Adipocyte (in vitro differentiated cells): Measurements from ENCODE around the gene FRK.
"Not testable (repeated sequence)": the region's sequence is repeated elsewhere in the genome, so short reads cannot be mapped to it uniquely, and the experiment has no call there.

Experiments
- DNase-seq: peaks from one replicate; pipeline ENCODE4 v3.0.0-alpha.2; 2015; ENCODE audit warnings: low read depth
- H3K27me3 ChIP-seq: replicated peaks from 2 replicates; pipeline ENCODE4 v1.7.0; 2013; ENCODE audit warnings: mild to moderate bottlenecking, low read length, moderate library complexity; ENCODE audit not compliant: control insufficient read depth, insufficient read depth
- H3K36me3 ChIP-seq: 2 replicates; pipeline ENCODE4 v1.7.0; 2013; ENCODE audit warnings: low read length, mild to moderate bottlenecking, moderate library complexity; ENCODE audit not compliant: control insufficient read depth, insufficient read depth, severe bottlenecking
- H3K4me1 ChIP-seq: 2 replicates; pipeline ENCODE4 v1.7.0; 2013; ENCODE audit warnings: mild to moderate bottlenecking, low read length, moderate library complexity; ENCODE audit not compliant: control insufficient read depth, insufficient read depth
- H3K4me3 ChIP-seq: 2 replicates; pipeline ENCODE4 v1.7.0; 2013; ENCODE audit warnings: mild to moderate bottlenecking, low read length, moderate library complexity
- H3K9ac ChIP-seq: 2 replicates; pipeline ENCODE4 v1.7.0; 2013; ENCODE audit warnings: mild to moderate bottlenecking, low read length, moderate library complexity
- H3K9me3 ChIP-seq: 2 replicates; pipeline ENCODE4 v1.7.0; 2013; ENCODE audit warnings: mild to moderate bottlenecking, low read length, moderate library complexity; ENCODE audit not compliant: control insufficient read depth

FRK gene

DNA sequence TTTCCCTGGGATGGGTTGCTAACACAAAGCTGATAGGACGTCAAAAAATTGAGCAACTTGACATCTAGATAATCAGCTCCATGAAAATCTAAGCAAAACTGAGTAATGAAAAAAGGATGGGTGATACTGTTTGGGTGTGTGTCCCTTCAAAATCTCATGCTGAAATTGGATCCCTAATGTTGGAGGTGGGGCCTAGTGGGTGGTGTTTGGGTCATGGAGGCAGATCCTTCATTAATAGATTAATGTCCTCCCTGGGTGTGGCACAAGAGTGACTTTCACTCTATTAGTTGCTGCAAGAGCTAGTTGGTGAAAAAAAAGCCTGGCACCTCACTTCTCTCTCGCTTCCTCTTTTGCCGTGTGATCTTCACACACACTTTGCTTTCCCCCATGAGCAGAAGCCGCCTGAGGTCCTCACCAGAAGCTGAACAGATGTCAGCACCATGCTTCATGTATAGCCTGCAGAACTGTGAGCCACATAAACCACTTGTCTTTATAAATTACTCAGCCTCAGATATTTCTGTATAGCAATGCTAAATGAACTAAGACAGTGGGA lies 160.9 kb downstream of the FRK start:
- DNase-seq: no peak
- Histone ChIP-seq H3K9me3 (no peaks in the 10 kb centered on the region), H3K27me3 (no peaks in the 10 kb centered on the region), H3K4me1 (peaks cover 6% of the 10 kb centered on the region), H3K9ac (no peak overlapping the region), H3K36me3 (no peaks in the 10 kb centered on the region), H3K4me3 (no peak overlapping the region)

DNA sequence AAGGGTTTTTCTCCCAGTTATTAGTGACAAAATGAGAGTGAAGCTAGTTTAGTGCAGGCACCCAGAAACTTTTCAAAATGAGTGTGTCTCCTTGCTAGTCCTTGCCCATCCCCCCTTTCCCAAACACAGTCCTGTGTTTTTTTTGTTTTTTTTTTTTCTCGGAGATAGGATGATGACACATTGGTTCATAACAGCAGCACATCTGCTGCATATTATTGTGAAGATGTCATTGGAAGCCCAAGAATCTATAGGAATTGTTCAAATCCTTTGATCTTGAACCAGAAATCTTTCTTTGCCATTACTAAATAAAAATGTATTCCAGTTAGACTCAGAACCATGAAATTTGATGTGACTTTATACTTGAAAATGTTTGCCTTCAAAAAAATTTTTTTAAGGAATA lies 162.4 kb downstream of the FRK start:
- H3K9ac ChIP-seq: no peak overlapping the region
- peak; percentile 14 for DNase-seq
- no peaks in the 10 kb centered on the region for H3K27me3 ChIP-seq
- H3K4me3 ChIP-seq: no peak overlapping the region
- no peaks in the 10 kb centered on the region for H3K36me3 ChIP-seq
- H3K4me1 ChIP-seq: peaks cover 6% of the 10 kb centered on the region
- no peaks in the 10 kb centered on the region for H3K9me3 ChIP-seq

DNA sequence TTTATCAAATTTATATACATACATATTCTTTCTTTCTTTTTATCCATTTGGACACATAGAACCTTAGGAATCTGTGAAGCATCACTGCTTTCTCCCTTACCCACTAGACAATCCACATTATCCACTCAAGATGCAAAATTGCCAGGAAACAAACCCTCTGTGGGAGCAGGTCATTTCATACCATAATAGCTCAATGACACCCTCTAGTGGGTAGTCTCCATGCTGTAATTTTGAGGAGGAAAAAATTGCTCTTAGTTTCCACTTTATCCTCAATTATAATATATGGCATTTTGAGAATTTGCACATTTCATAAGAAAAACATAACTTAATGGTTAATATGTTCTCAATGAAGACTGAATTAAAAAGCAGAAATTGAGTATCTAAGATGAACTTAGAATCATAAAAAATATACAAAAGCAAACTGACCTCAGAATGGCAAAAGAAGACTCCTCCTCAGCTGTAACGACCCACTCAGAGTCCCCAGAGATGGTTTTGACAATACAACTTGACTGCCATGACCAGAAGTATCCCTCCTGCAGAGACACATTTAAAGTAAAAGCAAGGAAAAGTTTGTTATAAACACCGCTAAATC lies 164.1 kb downstream of the FRK start:
- H3K27me3 ChIP-seq: no peaks in the 10 kb centered on the region
- DNase-seq: peak; percentile 82
- no peaks in the 10 kb centered on the region for H3K9me3 ChIP-seq
- no peak overlapping the region for H3K4me3 ChIP-seq
- H3K4me1 ChIP-seq: peaks cover 6% of the 10 kb centered on the region
- H3K9ac ChIP-seq: no peak overlapping the region
- no peaks in the 10 kb centered on the region for H3K36me3 ChIP-seq

DNA sequence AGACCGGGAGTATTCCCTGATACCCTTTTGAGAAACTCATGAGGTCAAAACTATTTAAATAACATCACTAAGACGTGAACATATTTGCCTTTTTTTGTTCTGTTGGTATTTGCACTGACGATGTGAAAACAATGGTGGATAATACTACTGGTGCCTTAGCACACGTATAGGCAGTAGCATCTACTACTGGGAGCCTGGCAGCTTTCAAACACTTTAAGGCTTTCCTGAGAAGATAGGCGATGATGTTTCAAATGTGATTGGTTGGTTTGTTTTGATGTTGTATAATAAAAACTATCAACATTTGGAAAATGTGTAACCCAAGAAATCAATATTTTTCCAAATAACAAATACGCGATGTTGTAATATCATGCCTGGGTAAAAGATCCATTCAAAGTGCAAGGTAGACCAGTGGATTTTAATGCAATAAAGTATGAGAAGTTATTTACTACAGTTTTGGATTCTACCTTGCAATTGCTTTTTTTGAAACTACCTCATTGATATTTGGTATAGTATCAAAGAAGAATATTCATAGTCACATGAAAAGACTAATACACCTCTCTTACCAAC lies 166.2 kb downstream of the FRK start:
- H3K9ac ChIP-seq: no peak overlapping the region
- H3K27me3 ChIP-seq: no peaks in the 10 kb centered on the region
- peaks cover 18% of the 10 kb centered on the region for H3K4me1 ChIP-seq
- no peak for DNase-seq
- no peaks in the 10 kb centered on the region for H3K9me3 ChIP-seq
- H3K36me3 ChIP-seq: no peaks in the 10 kb centered on the region
- H3K4me3 ChIP-seq: no peak overlapping the region

DNA sequence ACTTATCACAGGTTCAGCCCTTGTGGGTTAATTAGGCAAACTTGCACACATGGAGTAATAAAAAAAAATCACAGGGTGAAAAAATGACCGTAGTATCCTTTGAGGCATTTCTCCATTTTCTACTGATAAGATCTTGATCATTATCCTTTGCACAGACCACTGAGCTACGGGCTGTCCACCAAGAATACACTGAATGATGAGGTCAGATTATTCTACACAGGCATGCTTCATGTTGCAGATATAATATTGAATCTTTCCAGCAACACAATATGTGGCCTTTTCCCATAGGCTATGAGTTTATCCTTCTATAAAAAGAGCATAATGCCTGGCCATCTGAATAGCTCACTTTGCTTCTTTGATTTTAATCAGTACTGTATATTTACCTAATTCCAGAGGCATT lies 168.9 kb downstream of the FRK start:
- Histone ChIP-seq H3K36me3 (no peaks in the 10 kb centered on the region), H3K9ac (no peak overlapping the region), H3K4me3 (no peak overlapping the region), H3K9me3 (no peaks in the 10 kb centered on the region), H3K27me3 (no peaks in the 10 kb centered on the region), H3K4me1 (peaks cover 12% of the 10 kb centered on the region)
- DNase-seq: no peak

DNA sequence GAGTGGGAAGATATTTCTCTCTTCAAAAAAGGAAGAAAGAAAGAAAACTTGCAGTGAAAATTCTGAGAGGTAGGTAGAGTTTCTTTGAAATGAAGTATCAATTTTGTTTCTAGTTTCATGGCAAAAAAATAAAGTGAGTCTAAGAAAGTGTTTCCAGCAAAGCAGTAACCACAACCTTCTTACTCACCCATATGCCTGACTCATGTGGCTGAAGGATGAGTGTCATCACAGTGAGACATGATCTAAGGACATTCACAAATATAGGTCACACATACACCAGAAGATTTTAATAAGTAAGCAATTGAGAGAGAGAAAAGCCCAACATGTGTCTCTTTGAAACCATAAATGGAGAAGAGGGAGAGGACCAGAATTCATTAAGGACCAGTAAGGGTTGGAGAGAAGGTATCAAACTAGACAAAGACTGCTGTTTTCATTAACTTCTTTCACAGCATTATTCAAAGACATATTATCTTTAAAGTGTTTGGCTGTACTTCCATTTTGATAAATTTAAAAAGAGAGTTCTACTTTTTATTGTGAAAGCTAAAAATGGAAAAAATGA lies 169.5 kb downstream of the FRK start:
- no peaks in the 10 kb centered on the region for H3K27me3 ChIP-seq
- H3K9me3 ChIP-seq: no peaks in the 10 kb centered on the region
- no peaks in the 10 kb centered on the region for H3K36me3 ChIP-seq
- no peak overlapping the region for H3K9ac ChIP-seq
- H3K4me1 ChIP-seq: peaks cover 12% of the 10 kb centered on the region
- DNase-seq: peak; percentile 33
- H3K4me3 ChIP-seq: no peak overlapping the region

DNA sequence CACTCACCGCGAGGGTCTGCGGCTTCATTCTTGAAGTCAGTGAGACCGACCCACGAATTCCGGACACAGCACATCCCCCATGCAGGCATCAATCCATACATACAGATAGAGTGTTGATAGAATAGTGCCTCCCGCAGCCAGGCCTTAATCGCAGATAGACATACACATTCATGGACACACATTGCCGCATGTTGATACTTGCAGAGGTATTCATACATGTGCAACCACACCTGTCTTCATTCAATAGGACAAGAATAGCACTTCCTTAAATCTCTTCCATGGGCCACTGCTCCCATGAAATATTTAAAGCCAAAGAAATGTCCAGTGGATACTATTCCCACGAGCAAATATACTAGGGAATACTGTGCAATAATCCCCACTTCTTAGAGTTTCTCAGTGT lies 170.5 kb downstream of the FRK start:
- Histone ChIP-seq H3K4me1 (peaks cover 12% of the 10 kb centered on the region), H3K9me3 (no peaks in the 10 kb centered on the region), H3K27me3 (no peaks in the 10 kb centered on the region), H3K4me3 (no peak overlapping the region), H3K36me3 (no peaks in the 10 kb centered on the region), H3K9ac (no peak overlapping the region)
- no peak for DNase-seq

DNA sequence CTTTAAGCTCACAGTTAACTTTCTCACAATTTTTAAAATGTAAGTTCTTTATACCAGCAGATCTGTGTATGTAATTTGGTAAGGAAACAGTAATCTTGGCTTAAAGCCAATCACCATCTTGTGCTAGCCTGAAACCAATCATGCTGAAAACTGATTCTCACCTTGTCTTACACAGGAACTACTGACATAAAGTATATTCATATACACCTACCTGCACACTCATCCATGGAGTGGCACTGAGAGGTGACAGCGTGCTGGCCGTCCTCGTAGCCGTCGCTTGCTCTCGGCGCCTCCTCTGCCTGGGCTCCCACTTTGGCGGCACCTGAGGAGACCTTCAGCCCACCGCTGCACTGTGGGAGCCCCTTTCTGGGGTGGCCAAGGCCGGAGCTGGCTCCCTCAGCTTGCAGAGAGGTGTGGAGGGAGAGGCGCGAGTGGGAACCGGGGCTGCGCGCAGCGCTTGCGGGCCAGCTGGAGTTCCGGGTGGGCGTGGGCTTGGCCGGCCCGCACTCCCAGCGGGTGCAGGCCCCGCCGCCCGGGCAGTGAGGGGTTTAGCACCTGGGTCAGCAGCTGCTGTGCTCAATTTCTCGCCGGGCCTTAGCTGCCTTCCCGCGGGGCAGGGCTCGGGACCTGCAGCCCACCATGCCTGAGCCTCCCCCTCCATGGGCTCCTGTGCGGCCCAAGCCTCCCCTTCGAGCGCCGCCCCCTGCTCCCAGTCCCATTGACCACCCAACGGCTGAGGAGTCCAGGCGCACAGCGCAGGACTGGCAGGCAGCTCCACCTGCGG lies 171.8 kb downstream of the FRK start:
- not testable (repeated sequence) for H3K9ac ChIP-seq, H3K9me3 ChIP-seq, DNase-seq, H3K36me3 ChIP-seq, H3K4me3 ChIP-seq, H3K27me3 ChIP-seq
- H3K4me1 ChIP-seq: peaks cover 12% of the 10 kb centered on the region

DNA sequence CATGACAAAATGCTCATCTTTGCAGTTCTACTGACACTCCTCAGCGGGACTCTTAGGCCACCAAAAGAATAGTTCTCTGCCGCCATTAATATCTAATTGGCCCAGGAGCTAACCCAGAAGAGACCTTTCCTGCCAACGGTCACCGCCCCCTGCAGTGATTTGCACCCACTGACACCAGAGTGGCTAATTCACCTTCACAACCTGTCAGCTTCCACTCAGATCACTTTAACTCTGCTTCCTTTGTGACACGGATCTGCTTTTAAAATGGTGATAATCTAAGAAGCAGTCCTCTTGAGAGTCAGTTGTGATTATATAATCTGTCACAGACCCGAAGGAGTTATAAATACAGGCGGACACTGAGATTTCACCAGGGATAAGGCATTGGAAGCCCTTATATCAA lies 172.8 kb downstream of the FRK start:
- Histone ChIP-seq H3K9ac (no peak overlapping the region), H3K36me3 (no peaks in the 10 kb centered on the region), H3K4me1 (peaks cover 12% of the 10 kb centered on the region), H3K27me3 (no peaks in the 10 kb centered on the region), H3K4me3 (no peak overlapping the region), H3K9me3 (no peaks in the 10 kb centered on the region)
- DNase-seq: no peak

DNA sequence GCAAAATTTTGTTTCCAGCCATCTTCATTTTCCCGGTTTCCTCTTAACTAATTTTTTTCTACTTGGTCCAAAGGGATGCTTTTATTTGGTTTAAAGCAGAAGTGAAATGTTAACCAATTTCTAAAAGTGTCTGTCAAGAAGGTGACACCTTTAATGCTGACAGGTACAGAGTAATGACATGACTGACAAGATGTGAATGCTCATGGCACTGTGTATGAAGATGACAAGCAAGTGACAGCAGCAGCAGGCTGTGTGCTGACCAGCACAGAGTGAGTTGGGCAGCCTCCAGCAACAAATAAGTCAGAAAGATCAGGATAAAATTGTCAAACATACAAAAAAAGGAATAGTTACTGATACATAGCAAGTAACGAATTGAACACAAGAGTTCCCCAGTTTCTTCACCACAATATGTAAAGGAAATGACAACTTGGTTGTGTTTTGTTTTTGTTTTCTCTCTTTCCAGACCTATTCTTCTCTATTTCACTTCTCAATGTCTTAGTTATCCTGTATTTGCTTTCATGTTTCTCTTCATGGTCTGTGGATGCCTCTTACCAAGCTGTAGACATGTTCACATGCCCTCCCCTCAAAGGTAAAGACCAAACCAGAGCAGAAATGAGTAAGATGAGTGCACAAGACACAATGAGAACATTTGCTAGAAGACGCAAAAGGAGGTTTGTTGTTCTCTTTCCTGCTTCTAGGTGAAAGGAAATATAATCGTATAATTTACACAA lies 174.9 kb downstream of the FRK start:
- H3K9ac ChIP-seq: no peak overlapping the region
- H3K9me3 ChIP-seq: no peaks in the 10 kb centered on the region
- H3K27me3 ChIP-seq: no peaks in the 10 kb centered on the region
- no peak overlapping the region for H3K4me3 ChIP-seq
- H3K4me1 ChIP-seq: peaks cover 5% of the 10 kb centered on the region
- H3K36me3 ChIP-seq: no peaks in the 10 kb centered on the region
- DNase-seq: no peak

DNA sequence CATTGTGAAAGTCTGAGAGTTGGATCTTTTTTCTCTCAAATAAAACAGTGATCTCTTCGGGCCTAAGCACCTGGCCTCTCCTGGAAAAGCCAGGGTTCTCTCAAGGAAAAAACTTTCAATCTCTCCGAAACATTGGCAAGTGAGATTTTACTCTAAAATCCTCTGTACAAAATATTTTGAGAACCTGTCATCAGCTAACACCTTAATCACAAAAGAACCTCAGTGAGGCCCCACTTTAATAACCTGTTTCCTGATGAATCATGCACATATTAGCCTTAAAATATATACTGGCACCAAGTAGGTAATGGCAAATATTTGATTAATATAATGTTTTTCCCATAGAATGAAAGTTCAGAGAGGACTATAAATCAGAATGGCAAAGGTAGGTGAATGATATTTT lies 177.9 kb downstream of the FRK start:
- H3K9ac ChIP-seq: no peak overlapping the region
- no peak overlapping the region for H3K4me3 ChIP-seq
- H3K4me1 ChIP-seq: no peaks in the 10 kb centered on the region

More for the DNA sequence above, 177.9 kb downstream of the FRK start:
- Histone ChIP-seq H3K36me3 (no peaks in the 10 kb centered on the region), H3K27me3 (no peaks in the 10 kb centered on the region), H3K9me3 (no peaks in the 10 kb centered on the region)
- DNase-seq: no peak
